HepG2 (cell line): ENCODE data around the gene ZNF419. TPM values are rescaled to one million over a fixed set of nuclear protein-coding genes. Genes with fewer than 3 reads are reported as not detected.
"Not testable (repeated sequence)": the region's sequence is repeated elsewhere in the genome, so short reads cannot be mapped to it uniquely, and the experiment has no call there.

Experiments used
- ERF ChIP-seq: IDR thresholded peaks from 2 replicates; pipeline ENCODE4 v1.6.1; 2018; ENCODE audit warnings: missing biosample characterization, missing genetic modification reagents
- HCFC1 ChIP-seq: fragments of 150-350 bp; IDR thresholded peaks from 2 replicates; pipeline ENCODE4 v1.6.1; 2014; ENCODE audit warnings: low read depth, low read length
- HOXA3 ChIP-seq: sonication (generic); formaldehyde crosslinking; IDR thresholded peaks from 2 replicates; pipeline ENCODE4 v1.5.0; 2020; ENCODE audit warnings: missing genetic modification reagents
- MIXL1 ChIP-seq: IDR thresholded peaks from 2 replicates; pipeline ENCODE4 v1.6.1; 2016
- PHF8 ChIP-seq: sonication (generic); formaldehyde crosslinking; IDR thresholded peaks from 2 replicates; pipeline ENCODE4 v1.5.0; 2020; ENCODE audit warnings: missing genetic modification reagents
- SAP130 ChIP-seq: IDR thresholded peaks from 2 replicates; pipeline ENCODE4 v1.6.1; 2016; ENCODE audit warnings: low read depth
- SIX1 ChIP-seq: sonication (generic); formaldehyde crosslinking; IDR thresholded peaks from 2 replicates; pipeline ENCODE4 v1.4.0; 2020; ENCODE audit warnings: missing genetic modification reagents, borderline replicate concordance
- SOX5 ChIP-seq: IDR thresholded peaks from 2 replicates; pipeline ENCODE4 v1.6.1; 2016; ENCODE audit warnings: borderline replicate concordance
- SP1 ChIP-seq, 2 experiments: fragments of 450-650 bp in 1 of 2; sonication (generic) in 1 of 2; formaldehyde crosslinking in 1 of 2; IDR thresholded peaks; 2 replicates each; pipeline versions ENCODE4 v1.4.0 to v1.6.1; 2016 to 2020; ENCODE audit warnings: missing genetic modification reagents in 1 of 2
- SP5 ChIP-seq: IDR thresholded peaks from 2 replicates; pipeline ENCODE4 v1.6.1; 2016; ENCODE audit warnings: low read depth, borderline replicate concordance
- SUZ12 ChIP-seq: fragments of 150-350 bp; IDR thresholded peaks from 2 replicates; pipeline ENCODE4 v1.6.1; 2014; ENCODE audit warnings: low read depth, low read length
- ZBTB20 ChIP-seq: sonication (generic); formaldehyde crosslinking; IDR thresholded peaks from 2 replicates; pipeline ENCODE4 v1.8.1; 2023; ENCODE audit warnings: missing genetic modification reagents, low read depth, mild to moderate bottlenecking, borderline replicate concordance
- ZFX ChIP-seq: sonication (generic); formaldehyde crosslinking; IDR thresholded peaks from 2 replicates; pipeline ENCODE4 v1.4.0; 2020; ENCODE audit warnings: mild to moderate bottlenecking, low read depth, missing genetic modification reagents, moderate library complexity
- ZNF124 ChIP-seq: sonication (generic); formaldehyde crosslinking; IDR thresholded peaks from 2 replicates; pipeline ENCODE4 v1.4.0; 2020; ENCODE audit warnings: missing genetic modification reagents
- ZNF143 ChIP-seq: sonication (generic); formaldehyde crosslinking; IDR thresholded peaks from 2 replicates; pipeline ENCODE4 v1.4.0; 2020; ENCODE audit warnings: missing genetic modification reagents
- polyA plus RNA-seq, 8 experiments: library from polyadenylated mRNA; depleted of rRNA in 3 of 8; stranded (reverse) in 7 of 8; unstranded in 1 of 8; fragments of >200 nt; fragmentation: Illumina TruSeq in 4 of 8; extraction: Trizol in 4 of 8; gene quantifications; 2 replicates each; pipeline versions ENCODE4 v1.2.1 to v1.2.3, GENCODE V29; 2011 to 2016; ENCODE audit warnings: low read depth in 4 of 8, missing spikeins in 1 of 8, mixed read lengths in 1 of 8; ENCODE audit not compliant: insufficient read depth in 1 of 8
- total RNA-seq, 5 experiments: library from RNA; depleted of rRNA; stranded (reverse); fragments of >200 nt; fragmentation: Illumina TruSeq; extraction: Trizol; gene quantifications; 2 replicates each; pipeline ENCODE4 v1.2.3, GENCODE V29; 2016; ENCODE audit warnings: low read depth in 1 of 5
- TF ChIP-seq, protein P1 (sequence below): sonication (generic); formaldehyde crosslinking; IDR thresholded peaks from 2 replicates; pipeline ENCODE4 v1.5.0; 2020; ENCODE audit warnings: mild to moderate bottlenecking, missing genetic modification reagents, borderline replicate concordance
- TF ChIP-seq, protein P2 (sequence below): sonication (generic); formaldehyde crosslinking; IDR thresholded peaks from 2 replicates; pipeline ENCODE4 v1.4.0; 2020; ENCODE audit warnings: missing genetic modification reagents
- TF ChIP-seq, protein P3 (sequence below): sonication (generic); formaldehyde crosslinking; IDR thresholded peaks from 2 replicates; pipeline ENCODE4 v1.4.0; 2020; ENCODE audit warnings: missing genetic modification reagents
- TF ChIP-seq, protein P4 (sequence below): IDR thresholded peaks from 2 replicates; pipeline ENCODE4 v1.6.1; 2016; ENCODE audit warnings: mild to moderate bottlenecking, missing biosample characterization, missing genetic modification reagents
- TF ChIP-seq, protein P5 (sequence below): IDR thresholded peaks from 2 replicates; pipeline ENCODE4 v1.6.1; 2016

ZNF419 gene
- total and polyA plus RNA-seq, 2 of the 13 experiments (the other 11 are each of a cell fraction or from before 2014, with no cell fraction given): 8.5 to 8.8 TPM

DNA sequence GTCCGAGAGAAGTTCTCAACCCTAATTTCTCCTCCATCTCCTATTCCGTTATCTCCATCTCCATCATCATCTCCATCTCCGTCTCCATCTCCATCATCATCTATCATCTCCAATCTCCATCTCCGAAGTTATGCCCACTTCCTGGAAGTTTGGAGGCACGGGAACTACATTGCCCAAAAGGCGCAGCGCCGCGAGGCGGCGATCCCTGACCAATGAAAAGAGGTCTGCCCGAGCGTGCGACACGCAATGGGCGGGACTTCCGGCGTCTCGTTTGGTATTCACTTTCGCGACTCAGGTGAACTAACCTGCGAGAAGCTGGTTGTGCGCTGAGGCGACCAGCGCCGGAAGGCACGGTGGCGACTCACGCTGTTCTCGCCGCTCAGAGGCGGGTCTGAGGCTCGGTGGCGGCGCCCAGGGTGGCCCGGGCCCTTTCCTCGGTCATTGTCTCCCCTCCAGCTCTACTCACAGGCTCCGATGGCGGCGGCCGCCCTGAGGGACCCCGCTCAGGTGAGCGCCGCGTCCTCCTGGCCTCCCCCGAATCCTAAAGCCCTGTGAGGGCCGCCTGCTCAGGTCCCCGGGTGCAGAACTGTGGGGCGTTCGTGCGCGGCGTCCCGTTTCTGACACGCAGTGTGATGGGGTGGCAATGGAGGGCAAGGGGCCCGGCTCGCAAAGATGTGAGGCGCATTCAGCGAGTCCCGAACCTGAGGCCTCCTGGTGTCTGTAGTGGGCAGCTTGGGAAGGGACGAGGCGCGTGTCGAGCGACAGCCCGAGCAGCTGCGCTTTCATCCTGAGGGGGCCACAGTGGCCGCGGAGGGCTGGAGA, at the start of gene ZNF419 (continued):
- TF ChIP-seq, protein P1, sequence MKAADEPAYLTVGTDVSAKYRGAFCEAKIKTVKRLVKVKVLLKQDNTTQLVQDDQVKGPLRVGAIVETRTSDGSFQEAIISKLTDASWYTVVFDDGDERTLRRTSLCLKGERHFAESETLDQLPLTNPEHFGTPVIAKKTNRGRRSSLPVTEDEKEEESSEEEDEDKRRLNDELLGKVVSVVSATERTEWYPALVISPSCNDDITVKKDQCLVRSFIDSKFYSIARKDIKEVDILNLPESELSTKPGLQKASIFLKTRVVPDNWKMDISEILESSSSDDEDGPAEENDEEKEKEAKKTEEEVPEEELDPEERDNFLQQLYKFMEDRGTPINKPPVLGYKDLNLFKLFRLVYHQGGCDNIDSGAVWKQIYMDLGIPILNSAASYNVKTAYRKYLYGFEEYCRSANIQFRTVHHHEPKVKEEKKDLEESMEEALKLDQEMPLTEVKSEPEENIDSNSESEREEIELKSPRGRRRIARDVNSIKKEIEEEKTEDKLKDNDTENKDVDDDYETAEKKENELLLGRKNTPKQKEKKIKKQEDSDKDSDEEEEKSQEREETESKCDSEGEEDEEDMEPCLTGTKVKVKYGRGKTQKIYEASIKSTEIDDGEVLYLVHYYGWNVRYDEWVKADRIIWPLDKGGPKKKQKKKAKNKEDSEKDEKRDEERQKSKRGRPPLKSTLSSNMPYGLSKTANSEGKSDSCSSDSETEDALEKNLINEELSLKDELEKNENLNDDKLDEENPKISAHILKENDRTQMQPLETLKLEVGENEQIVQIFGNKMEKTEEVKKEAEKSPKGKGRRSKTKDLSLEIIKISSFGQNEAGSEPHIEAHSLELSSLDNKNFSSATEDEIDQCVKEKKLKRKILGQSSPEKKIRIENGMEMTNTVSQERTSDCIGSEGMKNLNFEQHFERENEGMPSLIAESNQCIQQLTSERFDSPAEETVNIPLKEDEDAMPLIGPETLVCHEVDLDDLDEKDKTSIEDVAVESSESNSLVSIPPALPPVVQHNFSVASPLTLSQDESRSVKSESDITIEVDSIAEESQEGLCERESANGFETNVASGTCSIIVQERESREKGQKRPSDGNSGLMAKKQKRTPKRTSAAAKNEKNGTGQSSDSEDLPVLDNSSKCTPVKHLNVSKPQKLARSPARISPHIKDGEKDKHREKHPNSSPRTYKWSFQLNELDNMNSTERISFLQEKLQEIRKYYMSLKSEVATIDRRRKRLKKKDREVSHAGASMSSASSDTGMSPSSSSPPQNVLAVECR: peak; percentile 88; the same call in 1 of the 2 replicates
- peak; percentile 99 for TF ChIP-seq ZNF143 (CRISPR knock-in tag)
- peak; percentile 66; the same call in 1 of the 2 replicates for TF ChIP-seq ZFX (CRISPR knock-in tag)
- peak; percentile 92 for TF ChIP-seq SAP130 (CRISPR knock-in tag)
- TF ChIP-seq, protein P2, sequence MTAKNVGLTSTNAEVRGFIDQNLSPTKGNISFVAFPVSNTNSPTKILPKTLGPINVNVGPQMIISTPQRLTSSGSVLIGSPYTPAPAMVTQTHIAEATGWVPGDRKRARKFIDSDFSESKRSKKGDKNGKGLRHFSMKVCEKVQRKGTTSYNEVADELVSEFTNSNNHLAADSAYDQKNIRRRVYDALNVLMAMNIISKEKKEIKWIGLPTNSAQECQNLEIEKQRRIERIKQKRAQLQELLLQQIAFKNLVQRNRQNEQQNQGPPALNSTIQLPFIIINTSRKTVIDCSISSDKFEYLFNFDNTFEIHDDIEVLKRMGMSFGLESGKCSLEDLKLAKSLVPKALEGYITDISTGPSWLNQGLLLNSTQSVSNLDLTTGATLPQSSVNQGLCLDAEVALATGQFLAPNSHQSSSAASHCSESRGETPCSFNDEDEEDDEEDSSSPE (CRISPR knock-in tag): peak; percentile 18; the same call in 1 of the 2 replicates
- TF ChIP-seq, protein P3, sequence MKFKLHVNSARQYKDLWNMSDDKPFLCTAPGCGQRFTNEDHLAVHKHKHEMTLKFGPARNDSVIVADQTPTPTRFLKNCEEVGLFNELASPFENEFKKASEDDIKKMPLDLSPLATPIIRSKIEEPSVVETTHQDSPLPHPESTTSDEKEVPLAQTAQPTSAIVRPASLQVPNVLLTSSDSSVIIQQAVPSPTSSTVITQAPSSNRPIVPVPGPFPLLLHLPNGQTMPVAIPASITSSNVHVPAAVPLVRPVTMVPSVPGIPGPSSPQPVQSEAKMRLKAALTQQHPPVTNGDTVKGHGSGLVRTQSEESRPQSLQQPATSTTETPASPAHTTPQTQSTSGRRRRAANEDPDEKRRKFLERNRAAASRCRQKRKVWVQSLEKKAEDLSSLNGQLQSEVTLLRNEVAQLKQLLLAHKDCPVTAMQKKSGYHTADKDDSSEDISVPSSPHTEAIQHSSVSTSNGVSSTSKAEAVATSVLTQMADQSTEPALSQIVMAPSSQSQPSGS (CRISPR knock-in tag): peak; percentile 54; the same call in 1 of the 2 replicates
- TF ChIP-seq, protein P4, sequence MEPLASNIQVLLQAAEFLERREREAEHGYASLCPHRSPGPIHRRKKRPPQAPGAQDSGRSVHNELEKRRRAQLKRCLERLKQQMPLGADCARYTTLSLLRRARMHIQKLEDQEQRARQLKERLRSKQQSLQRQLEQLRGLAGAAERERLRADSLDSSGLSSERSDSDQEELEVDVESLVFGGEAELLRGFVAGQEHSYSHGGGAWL (CRISPR knock-in tag): peak; percentile 69
- peak; percentile 95 for TF ChIP-seq HCFC1
- TF ChIP-seq SIX1: 0 out of 2 replicates have a peak, but pooled peaks have one; percentile 32
- peak; percentile 24; the same call in 1 of the 2 replicates for TF ChIP-seq MIXL1
- TF ChIP-seq ERF (CRISPR knock-in tag): peak; percentile 63; the same call in 1 of the 2 replicates
- peak; percentile 92 for TF ChIP-seq PHF8
- TF ChIP-seq SP5 (CRISPR knock-in tag): peak; percentile 26; the same call in 1 of the 2 replicates
- peak; percentile 31; the same call in 1 of the 2 replicates for TF ChIP-seq ZBTB20 (CRISPR knock-in tag)
- TF ChIP-seq ZNF124 (CRISPR knock-in tag): 0 out of 2 replicates have a peak, but pooled peaks have one; percentile 21
- 0 out of 2 replicates have a peak, but pooled peaks have one; percentile 9 for TF ChIP-seq SOX5 (CRISPR knock-in tag)
- TF ChIP-seq SP1 (IDR thresholded peaks at IDR 0.05): not testable (repeated sequence)
- peak; percentile 52; the same call in 1 of the 2 replicates for TF ChIP-seq SP1 (CRISPR knock-in tag; IDR thresholded peaks at IDR 0.05)
- TF ChIP-seq SUZ12: peak; percentile 80
- TF ChIP-seq, protein P5, sequence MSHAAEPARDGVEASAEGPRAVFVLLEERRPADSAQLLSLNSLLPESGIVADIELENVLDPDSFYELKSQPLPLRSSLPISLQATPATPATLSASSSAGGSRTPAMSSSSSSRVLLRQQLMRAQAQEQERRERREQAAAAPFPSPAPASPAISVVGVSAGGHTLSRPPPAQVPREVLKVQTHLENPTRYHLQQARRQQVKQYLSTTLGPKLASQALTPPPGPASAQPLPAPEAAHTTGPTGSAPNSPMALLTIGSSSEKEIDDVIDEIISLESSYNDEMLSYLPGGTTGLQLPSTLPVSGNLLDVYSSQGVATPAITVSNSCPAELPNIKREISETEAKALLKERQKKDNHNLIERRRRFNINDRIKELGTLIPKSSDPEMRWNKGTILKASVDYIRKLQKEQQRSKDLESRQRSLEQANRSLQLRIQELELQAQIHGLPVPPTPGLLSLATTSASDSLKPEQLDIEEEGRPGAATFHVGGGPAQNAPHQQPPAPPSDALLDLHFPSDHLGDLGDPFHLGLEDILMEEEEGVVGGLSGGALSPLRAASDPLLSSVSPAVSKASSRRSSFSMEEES (CRISPR knock-in tag): peak; percentile 59; the same call in 1 of the 2 replicates
- peak; percentile 38; the same call in 1 of the 2 replicates for TF ChIP-seq HOXA3 (CRISPR knock-in tag)
